NT2/D1 (cell line): ENCODE measurements around the gene NSFL1C.

Source experiments
- DNase-seq: peaks from one replicate; pipeline ENCODE4 v3.0.0-alpha.2; 2011; ENCODE audit warnings: low read depth, low spot score
- H3K27me3 ChIP-seq: 2 replicates; pipeline ENCODE4 v1.6.0; 2011; ENCODE audit warnings: mild to moderate bottlenecking; ENCODE audit not compliant: insufficient read length, insufficient read depth
- H3K36me3 ChIP-seq: 2 replicates; pipeline ENCODE4 v1.6.1; 2011; ENCODE audit warnings: mild to moderate bottlenecking, low read length, mixed read lengths; ENCODE audit not compliant: insufficient read depth, insufficient read length
- H3K4me1 ChIP-seq: 2 replicates; pipeline ENCODE4 v1.5.1; 2011; ENCODE audit not compliant: insufficient read depth, insufficient read length
- H3K4me3 ChIP-seq: 2 replicates; pipeline ENCODE4 v1.5.1; 2011; ENCODE audit warnings: low read depth; ENCODE audit not compliant: insufficient read length
- H3K9ac ChIP-seq: 2 replicates; pipeline ENCODE4 v1.6.0; 2011; ENCODE audit warnings: low read depth; ENCODE audit not compliant: insufficient read length
- H3K9me3 ChIP-seq: 2 replicates; pipeline ENCODE4 v1.5.1; 2011; ENCODE audit warnings: mild to moderate bottlenecking, low read length; ENCODE audit not compliant: insufficient read depth
- SUZ12 ChIP-seq: IDR thresholded peaks from 2 replicates; pipeline ENCODE4 v1.6.1; 2011; ENCODE audit not compliant: insufficient read length, insufficient read depth; ENCODE audit errors: extremely low read depth
- YY1 ChIP-seq: IDR thresholded peaks from 2 replicates; pipeline ENCODE4 v1.6.1; 2011; ENCODE audit not compliant: insufficient read length, insufficient read depth
- ZNF274 ChIP-seq: IDR thresholded peaks from 2 replicates; pipeline ENCODE4 v1.6.1; 2011; ENCODE audit warnings: mild to moderate bottlenecking, low read depth, low read length

NSFL1C gene

DNA sequence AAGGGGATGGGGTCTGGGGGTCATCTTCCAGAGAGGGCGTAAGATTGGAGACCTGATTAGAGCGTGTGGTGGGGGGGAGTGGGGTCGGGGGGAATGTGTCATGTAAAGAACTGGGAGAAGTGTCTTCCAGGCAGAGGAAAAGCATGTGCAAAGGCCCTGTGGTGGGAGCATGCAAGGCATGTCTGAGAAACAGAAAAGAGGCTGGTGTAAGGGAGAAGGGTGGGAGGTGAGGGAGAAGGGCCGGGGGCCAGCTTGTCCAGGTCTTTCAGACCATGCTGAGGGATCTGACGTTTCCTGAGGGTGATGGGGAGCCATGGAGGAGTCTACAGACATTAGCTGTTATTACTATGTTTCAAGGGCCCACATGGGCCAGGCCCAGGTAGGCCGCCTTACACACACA is 43.4 kb downstream of the NSFL1C start:
- DNase-seq = no peak
- H3K4me3 ChIP-seq = no peak overlapping the region
- no peaks in the 10 kb centered on the region for H3K27me3 ChIP-seq
- H3K4me1 ChIP-seq = peaks cover 3% of the 10 kb centered on the region
- no peak for TF ChIP-seq YY1
- no peak for TF ChIP-seq ZNF274
- no peak for TF ChIP-seq SUZ12
- H3K9me3 ChIP-seq = peaks cover 28% of the 10 kb centered on the region
- H3K9ac ChIP-seq = no peak overlapping the region
- no peaks in the 10 kb centered on the region for H3K36me3 ChIP-seq

DNA sequence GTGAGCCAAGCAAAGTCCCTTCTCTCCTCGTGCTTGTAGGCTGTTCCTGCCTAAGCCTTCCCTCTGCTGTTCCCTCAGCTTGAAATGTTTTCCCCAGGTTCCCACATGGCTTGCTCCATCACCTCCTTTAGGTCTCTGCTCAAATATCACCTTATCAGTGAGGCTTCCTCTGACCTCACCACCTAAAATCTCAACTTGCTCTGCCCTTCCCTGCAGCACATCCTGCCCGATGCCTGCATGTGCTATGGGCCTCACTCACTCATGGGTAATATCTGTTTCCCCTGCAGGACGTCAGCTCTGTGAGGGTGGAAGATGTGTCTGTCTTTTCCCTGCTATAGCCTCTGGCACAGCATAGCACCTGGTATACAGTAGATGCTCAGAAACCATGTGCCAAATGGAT is 43.9 kb downstream of the NSFL1C start:
- DNase-seq = no peak
- no peaks in the 10 kb centered on the region for H3K27me3 ChIP-seq
- peaks cover 33% of the 10 kb centered on the region for H3K9me3 ChIP-seq
- peaks cover 3% of the 10 kb centered on the region for H3K4me1 ChIP-seq
- H3K4me3 ChIP-seq = no peak overlapping the region
- no peak for TF ChIP-seq ZNF274
- no peak for TF ChIP-seq SUZ12
- TF ChIP-seq YY1 = no peak
- no peak overlapping the region for H3K9ac ChIP-seq
- H3K36me3 ChIP-seq = no peaks in the 10 kb centered on the region

GRCh38 chr20:1420066-1420465 is 46.6 kb downstream of the NSFL1C start:
- H3K4me3 ChIP-seq = no peak overlapping the region
- peaks cover 3% of the 10 kb centered on the region for H3K4me1 ChIP-seq
- no peaks in the 10 kb centered on the region for H3K36me3 ChIP-seq
- no peak for TF ChIP-seq ZNF274
- no peak for TF ChIP-seq SUZ12
- TF ChIP-seq YY1 = no peak
- H3K9ac ChIP-seq = no peak overlapping the region
- H3K27me3 ChIP-seq = no peaks in the 10 kb centered on the region
- DNase-seq = no peak
- H3K9me3 ChIP-seq = peaks cover 33% of the 10 kb centered on the region

DNA sequence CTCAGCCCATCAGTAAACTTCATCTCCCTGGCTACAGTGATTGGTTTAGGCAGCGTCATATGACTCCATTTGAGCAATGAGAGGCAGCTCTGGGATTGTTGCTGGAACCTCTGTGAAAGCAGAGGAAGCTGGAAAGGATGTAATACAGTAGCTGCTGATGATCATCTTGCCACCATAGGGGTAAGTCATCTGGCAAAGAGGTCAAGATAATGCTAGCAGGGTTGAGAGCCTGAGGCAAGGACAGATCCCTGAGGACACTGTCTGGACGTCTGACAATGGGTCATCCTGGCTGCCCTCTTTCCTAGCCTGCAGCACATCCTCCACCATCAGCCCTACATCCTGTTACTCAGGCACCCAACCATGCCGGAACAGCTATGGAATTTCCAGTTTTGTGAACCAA is 48.3 kb downstream of the NSFL1C start:
- DNase-seq = no peak
- TF ChIP-seq ZNF274 (no peak), YY1 (no peak), SUZ12 (no peak)
- H3K27me3 ChIP-seq = no peaks in the 10 kb centered on the region
- H3K4me3 ChIP-seq = no peak overlapping the region
- H3K9me3 ChIP-seq = peaks cover 33% of the 10 kb centered on the region
- H3K4me1 ChIP-seq = peaks cover under 1% of the 10 kb centered on the region
- no peak overlapping the region for H3K9ac ChIP-seq
- no peaks in the 10 kb centered on the region for H3K36me3 ChIP-seq

- Histone ChIP-seq H3K9me3 (peaks cover 33% of the 10 kb centered on the region), H3K27me3 (no peaks in the 10 kb centered on the region), H3K36me3 (no peaks in the 10 kb centered on the region), H3K9ac (no peak overlapping the region), H3K4me1 (no peaks in the 10 kb centered on the region), H3K4me3 (no peak overlapping the region)
- TF ChIP-seq YY1 = no peak
- TF ChIP-seq SUZ12 = no peak
- no peak for TF ChIP-seq ZNF274
- no peak for DNase-seq
These were observed 48.9 kb downstream of the NSFL1C start for GRCh38 chr20:1417790-1418189.

DNA sequence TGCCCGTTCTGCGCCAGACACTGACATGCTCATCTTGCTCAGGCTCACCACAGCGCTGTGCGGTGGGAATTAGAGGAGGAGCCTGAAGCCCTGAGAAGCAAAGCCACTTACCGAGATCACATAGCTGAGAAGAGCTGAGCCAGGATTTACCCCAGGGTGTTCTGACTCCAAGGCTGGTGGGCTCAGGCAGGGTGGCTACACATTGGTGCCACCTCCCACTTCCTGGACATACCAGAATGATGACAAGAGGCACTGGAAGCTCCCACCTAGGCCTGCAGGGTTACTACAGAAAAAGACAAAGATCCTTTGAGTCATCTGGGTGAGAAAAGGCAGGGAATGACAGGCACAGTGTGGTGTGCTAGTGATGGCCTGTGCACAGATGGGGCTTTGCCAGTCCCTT is 49.4 kb downstream of the NSFL1C start:
- Histone ChIP-seq H3K4me1 (no peaks in the 10 kb centered on the region), H3K9me3 (peaks cover 33% of the 10 kb centered on the region), H3K9ac (no peak overlapping the region), H3K27me3 (no peaks in the 10 kb centered on the region), H3K36me3 (no peaks in the 10 kb centered on the region), H3K4me3 (no peak overlapping the region)
- no peak for DNase-seq
- TF ChIP-seq YY1 = no peak
- TF ChIP-seq ZNF274 = no peak
- no peak for TF ChIP-seq SUZ12

DNA sequence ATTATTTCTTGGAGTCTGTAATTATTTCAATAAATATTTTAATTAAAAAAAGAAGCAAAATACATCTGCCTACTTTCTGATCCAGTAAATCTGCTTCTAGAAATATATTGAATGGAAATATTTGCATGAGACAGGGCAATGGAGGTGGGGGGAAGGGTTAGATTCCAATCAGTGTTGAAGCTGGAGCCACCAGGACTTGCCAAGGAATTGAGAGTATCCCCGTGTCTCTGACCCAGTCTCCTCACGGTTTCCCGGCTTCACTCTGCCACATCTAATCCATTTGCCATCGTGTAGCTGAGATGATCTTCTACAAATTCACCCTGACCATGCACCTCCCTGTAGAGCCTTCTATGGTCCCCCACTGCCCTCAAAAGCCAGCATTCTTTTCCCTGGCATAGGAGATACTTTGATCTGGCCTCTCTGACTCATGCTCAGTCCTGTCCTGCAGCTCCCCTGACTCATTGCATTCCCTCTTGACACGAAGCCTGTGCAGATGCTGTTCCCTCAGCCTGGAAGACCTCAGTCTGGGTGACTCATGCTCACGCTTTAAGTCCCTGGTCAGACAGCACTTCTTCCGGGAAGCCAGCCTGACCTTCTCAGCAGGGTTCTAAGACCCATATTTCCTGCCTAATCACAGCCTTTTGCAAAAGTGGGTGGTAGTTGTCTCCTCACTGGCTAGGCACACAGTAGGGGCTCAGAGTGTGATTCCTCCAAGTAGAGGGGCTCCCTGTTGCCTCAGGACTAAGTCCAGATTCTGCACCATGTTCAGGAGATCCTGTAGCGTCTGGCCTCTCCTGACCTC is 50.8 kb downstream of the NSFL1C start:
- TF ChIP-seq SUZ12 = no peak
- no peak for TF ChIP-seq YY1
- no peak for TF ChIP-seq ZNF274
- H3K27me3 ChIP-seq = no peaks in the 10 kb centered on the region
- DNase-seq = no peak
- H3K4me3 ChIP-seq = no peak overlapping the region
- no peaks in the 10 kb centered on the region for H3K36me3 ChIP-seq
- no peaks in the 10 kb centered on the region for H3K4me1 ChIP-seq
- H3K9ac ChIP-seq = no peak overlapping the region
- H3K9me3 ChIP-seq = peaks cover 27% of the 10 kb centered on the region
